ENCODE data around the gene RARA.
"Not testable (repeated sequence)": the region's sequence is repeated elsewhere in the genome, so short reads cannot be mapped to it uniquely, and the experiment has no call there.

Gene RARA

DNA sequence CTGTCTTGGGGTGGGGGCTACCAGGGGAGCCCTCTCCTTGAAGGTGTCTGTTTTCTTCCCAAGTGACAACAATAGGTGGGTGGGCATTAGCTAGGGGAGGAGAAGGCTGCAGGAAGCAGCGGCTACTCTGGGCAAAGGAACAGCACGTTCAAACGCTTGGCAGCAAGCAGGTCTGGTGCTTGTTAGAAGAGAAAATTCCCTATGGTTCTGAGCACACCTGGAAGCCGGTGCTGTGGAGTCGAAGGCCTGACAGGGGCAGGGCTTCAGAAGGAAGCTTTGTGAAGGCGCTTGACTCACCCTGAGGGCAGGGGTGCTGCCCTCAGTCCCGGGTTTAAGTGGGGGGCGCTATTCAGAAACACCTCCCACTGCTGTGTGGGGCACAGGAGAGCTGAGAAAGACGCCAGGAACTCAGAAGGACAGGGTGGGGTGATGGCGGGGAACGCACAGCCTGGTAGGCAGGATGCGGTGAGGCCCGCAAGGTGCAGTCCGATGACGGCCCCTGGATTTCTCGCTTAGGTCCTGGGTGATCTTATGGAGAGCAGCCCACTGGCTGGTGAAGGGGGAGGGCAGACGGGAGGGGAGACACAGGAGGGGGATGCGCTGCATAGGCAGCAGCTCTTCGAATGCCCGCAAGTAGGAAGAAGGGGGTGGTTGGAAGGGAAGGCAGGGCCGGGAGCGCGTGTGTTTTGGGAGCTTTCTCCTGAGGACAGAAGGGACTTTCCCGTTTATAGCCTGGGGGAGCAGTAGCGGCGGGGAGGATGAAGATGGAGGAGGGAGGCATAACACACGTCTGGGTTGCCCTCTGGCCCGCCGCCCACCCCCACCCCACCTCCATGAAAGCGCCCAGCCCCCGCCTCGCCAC, 52.3 kb downstream of the RARA start:
- no peak for DNase-seq

DNA sequence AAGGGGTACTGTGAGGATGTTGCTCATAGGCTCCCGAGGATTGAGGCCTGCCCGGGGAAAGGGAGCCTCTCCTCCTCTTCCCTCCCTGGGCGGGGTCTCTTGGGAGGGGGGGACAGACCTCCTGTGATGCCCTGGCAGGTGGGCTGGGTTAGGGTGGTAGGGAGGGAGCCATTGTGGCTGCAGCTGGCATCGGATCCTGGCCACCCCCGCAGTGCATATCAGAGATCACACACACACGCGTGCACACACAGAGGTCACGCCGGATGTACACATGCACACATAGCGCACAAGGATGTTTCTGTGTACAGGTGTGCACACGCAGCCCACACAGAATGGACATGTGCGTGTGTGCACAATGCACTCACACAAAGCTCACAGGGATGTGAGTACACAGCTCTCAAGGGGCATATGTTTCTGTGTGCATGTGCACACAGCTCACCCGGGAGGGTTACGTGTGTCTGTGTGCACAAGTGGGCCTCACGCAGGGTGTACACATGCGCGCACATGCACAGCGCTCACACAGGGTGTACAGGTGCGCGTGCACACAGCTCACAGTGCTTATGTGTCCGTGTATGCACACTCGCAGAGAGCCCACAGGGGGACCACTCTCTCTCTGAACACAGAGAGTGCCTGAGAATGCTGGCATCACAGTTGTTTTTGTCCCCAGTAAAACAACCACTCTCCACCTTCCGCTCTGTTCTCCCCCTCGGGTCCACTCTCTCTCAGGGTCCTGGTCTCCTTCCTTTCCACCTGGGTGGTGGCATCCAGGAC, 53.1 kb downstream of the RARA start:
- no peak for DNase-seq

DNA sequence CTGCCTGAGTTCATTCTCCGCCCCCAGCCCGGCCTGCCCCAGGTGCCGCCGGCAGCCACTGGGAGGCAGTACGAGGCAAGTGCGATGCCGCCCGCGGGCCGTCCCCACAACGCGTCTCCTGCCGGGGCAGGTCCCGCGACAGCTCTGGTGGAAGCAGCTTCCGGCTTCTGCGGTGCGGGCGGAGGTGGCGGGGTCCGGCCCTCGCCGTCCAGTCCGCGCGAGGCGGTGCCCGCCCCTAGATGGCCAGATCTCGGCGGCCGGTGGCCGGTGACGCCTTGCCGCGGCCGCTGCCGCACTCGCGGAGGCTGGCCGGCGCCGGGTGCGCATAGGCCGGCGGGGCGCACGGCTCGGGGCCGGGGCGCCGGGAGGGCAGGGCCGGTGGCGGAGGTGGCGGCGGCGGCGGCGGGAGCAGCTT, 53.7 kb downstream of the RARA start:
- no peak for DNase-seq

DNA sequence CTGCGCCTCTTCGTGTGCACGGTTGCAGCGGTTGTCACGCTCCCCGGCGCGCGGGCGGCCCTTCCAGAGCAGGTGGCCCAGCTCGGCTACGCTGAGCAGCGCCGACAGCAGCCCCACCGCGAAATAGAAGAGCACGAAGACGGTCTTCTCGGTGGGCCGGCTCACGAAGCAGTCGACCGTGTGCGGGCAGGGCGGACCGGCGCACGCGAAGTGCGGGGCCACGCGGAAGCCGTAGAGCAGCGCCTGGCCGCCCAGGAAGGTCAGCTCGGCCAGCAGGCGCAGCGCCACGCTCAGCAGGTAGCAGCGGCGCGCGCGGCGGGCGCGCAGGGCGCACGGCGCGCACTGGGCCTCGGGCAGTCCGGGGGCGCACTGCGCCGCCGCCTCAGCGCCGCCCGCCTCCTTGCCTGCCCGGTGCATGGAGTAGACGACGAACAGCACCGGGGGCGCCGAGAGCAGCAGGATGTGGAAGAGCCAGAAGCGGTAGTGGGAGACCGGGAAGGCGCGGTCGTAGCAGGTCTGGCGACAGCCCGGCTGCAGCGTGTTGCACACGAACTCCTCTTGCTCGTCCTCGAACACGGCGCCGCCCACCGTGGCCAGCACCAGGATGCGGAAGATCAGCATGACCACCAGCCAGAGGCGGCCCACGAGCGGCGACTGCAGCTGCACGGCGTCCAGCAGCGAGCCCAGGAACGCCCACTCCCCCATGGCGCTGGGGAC, 54.3 kb downstream of the RARA start:
- no peak for DNase-seq

DNA sequence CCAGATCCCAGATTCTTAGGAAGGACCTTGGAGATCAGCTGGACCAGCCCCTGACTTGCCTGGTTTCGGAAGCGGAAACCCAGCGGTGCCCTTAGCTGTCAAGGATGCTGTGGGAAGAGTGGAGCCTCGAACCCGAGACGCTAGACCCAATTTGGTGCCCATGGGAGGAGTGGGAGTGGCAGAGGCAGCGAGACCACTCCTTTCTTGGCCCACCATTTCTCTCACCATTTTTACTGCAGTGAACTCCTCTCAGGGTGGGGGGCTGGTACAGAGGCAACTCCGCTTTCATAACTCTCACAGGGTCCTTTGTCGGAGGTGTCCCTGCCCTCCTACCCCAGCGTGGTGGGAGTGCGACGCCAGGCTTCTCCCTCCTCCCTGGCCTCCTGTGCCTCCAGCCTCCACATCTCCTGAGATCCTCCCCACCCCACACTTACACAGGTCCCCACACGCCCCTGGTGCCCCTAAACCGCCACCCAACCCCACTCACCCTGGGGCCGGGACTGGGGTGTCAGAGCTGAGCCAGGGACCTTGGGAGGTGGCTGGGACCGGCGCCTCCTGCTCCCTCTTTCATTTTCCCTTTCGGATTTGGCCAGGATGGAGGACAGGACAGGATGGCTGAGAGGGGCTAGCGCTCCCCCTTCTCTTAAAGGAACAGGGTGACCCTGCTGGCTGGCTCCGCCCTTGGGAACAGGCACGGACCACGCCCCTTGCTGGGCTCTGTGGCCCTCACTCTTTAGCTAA, 55.3 kb downstream of the RARA start, which contains the start of gene GJD3:
Gene GJD3 (minus strand): TSS at position 617 of the 741 bp plus-strand sequence. CDS start 922 bp downstream, outside the sequence.
- no peak for DNase-seq

DNA sequence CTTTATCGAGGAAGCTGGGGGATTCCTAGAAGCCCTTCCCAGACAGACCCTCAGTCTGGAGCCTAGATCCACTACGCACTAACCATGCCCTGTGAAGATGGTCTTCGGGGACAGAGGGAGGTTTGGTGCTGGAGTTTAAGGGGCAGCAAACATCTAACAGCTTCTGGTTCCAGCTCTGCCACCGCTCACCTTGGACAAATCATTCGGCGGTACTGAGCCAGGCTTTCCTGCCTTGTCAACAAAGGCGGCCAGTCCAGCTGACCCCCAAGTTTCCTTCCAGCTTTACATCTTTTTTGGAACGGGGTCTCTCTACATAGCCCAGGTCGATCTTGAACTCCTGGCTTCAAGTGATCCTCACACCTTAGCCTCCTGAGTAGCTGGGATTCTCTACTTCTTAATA, 55.9 kb downstream of the RARA start:
- no peak for DNase-seq

DNA sequence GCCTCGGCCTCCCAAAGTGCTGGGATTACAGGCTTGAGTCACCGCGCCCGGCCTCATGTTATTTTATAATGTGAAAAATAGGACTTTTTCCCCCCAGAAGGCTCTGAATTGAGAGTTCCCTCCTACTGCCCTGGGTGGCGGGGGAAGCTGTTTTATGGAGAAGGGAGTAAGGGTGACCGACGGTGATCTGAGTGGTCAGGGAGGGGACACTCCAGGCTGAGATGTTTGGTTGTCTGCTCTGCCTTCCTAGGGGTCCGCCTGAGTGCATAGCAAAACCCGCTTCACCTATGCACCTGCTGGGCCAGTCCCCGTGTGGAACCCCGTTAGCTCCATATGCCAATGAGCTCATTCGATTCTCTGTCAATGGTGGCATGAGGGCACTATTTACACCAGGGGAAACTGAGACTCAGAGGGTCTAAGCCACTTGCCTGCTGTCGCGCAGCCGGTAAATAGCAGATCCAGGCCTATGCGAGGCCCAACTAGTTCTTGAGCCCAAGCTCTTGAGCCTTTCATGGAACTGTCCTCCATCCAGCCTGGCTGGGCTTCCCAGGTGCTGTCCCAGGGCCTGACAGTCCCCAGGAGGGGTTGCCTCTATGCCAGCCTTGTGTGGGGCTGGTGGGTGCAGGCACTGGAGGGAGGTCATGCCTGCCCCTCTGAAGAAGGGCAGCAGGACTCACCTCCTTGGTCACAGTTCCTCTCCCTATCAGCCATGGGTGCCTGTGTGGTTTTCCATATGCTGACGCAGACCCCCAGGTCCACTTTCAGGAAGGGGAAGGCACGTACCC, 57.3 kb downstream of the RARA start:
- no peak for DNase-seq

DNA sequence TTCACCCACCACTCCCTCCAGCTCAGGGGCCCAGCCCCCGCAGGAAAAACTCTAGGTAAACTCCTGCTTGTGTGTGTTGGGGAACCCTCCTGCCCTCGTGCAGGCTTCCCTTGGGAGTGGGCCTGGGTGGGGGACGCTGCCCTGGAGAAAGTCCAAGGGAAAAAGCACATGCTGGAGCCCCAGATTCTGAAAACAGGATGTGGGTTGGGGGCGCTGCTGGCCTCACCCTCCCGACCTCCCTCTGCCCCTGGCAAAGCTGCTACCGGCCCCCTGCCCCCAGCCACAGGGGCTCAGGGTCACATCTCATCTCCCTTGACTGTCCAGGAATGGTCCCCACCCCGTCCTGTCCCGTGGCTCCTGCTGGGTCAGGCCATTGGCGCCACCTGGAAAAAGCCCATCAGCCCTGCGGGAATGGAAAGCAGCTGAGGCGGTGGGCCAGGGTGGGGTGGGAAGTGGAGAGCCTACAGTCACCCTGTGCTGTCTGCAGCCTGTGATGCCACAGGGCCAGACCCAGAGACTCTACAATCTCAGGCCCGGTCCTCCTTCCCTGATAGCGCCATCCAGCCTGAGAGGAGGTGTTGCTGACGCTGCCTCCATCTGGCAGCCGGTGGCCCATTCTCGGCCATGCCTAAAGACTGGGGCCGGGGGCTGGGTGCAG, 58.0 kb downstream of the RARA start:
- DNase-seq: no peak

DNA sequence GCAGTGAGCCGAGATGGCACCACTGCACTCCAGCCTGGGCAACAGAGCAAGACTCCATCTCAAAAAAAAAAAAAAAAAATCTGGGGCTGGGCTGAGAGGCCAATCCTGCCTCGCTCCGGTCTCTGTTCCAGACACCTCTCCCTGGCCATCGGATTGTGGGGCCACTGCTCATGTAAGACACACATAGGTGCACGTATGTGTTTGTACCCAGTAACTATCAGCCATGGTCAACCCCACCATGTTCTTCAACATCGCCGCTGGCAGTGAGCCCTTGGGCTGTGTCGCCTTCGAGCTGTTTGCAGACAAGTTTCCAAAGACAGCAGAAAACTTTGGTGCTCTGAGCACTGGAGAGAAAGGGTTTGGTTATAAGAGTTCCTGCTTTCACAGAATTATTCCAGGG, 58.7 kb downstream of the RARA start:
- not testable (repeated sequence) for DNase-seq

DNA sequence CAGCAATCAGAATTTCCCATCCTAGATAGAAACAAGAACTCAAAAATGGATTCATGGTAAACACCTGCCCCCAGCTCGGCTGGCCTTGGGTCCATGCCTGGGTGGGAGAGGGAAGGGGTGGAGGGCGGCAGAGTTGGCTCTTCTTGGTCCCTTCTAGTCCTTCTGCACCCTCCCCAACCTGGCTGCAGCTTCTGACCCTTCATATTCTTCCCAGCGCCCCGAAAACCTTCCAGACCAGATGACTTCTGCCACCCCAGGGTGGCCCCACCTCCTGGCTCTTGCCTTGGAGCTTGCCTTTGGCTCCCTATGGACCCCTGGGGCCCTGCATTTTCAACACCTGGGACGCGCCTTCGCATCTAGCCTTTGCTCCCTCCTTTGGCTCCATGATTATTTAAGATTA, 60.9 kb downstream of the RARA start:
- DNase-seq: no peak

DNA sequence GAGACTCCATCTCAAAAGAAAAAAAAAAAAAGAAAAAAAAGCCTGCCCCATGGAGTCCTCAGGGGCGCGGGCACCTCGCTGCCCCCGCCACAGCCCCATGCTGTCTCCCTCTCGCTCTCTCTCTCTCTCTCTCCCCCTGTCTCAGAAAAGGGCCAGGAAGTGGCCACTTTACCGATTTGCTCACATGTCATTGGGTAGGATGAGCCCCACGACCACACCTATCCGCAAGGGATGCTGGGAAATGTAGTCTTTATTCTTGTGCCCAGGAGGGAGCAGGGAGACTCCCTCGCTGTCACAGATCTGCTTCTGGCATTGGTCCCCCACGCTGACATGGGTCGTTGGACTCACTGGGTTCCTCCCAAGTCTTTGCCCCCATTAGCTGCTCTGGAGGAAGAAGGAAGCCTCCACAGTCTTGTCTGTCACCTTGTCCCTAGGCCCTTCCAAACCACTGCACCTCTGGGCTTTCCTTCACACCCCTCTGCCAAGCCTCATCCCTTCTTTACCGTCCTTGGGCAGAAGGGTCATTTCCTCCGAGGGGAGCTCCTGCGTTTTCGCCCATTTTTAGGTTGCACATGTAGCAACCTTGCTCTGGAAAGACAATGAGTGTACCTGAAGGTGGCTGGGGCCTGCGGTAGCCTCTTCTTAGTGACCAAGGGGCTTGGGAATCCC, 62.4 kb downstream of the RARA start:
- peak; percentile 75 for DNase-seq

DNA sequence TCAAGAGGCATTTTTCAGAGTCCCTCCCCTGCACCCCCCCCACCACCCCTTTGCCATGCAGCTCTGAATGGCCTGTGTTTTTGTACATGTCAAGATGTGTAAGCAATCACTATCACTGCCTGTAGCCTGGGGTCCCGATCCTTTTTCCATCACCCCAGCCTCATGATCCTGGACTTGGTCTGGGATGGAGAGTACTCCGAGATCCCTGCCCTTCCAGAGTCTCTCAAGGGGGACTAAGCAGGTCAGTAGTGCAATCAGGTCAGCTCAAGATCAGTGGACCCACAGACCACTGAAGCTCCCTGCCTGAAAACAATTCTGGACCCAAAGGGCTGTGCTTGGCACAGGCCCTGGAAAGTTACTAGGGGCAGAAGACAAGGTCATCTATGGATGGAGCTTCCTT, 63.1 kb downstream of the RARA start:
- no peak for DNase-seq

DNA sequence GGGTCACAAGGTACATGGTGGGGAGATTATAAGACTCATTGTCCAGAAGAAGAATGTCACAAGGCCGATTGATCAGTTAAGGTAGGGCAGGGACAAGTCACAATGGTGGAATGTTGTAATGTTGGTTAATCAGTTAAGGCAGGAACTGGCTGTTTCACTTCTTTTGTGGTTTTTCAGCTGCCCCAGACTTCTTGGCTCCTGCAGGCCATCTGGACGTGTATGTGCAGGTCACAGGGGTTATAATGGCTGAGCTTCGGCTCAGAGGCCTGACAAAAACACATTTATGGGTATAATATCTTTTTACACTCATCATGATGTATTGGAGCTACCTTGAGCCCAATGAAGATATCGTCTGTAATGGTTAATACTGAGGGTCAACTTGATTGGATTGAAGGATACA, 63.7 kb downstream of the RARA start:
- not testable (repeated sequence) for DNase-seq

DNA sequence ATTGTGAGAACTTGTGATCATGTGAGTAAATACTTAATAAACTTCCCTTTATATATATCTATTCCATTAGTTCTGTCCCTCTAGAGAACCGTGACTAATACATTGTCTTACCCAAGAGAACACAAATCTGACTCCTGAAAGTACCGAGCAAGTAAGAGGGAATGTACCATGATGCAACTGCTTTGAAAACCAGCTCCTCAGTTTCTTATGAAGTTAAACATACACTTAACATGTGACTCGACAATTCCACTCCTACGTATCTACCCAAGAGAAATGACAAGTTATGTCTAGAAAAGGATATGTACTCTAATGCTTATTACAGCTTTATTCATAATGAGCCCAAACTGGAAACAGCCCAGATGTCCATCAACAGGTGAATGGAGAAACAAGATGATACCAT, 64.3 kb downstream of the RARA start:
- no peak for DNase-seq

DNA sequence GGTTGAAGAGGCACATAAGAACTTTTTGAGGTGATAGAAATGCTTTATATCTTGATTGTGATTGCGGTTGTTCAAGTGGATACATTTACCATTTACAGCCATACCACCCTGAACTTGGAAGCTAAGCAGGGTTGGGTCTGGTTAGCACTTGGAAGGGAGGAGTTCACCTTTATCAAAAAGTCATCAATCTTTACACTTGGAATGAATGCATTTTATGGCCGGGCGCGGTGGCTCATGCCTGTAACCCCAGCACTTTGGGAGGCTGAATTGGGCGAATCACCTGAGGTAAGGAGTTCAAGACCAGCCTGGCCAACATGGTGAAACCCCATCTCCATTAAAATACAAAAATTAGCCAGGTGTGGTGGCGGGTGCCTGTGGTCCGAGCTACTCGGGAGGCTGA, 65.0 kb downstream of the RARA start:
- no peak for DNase-seq

DNA sequence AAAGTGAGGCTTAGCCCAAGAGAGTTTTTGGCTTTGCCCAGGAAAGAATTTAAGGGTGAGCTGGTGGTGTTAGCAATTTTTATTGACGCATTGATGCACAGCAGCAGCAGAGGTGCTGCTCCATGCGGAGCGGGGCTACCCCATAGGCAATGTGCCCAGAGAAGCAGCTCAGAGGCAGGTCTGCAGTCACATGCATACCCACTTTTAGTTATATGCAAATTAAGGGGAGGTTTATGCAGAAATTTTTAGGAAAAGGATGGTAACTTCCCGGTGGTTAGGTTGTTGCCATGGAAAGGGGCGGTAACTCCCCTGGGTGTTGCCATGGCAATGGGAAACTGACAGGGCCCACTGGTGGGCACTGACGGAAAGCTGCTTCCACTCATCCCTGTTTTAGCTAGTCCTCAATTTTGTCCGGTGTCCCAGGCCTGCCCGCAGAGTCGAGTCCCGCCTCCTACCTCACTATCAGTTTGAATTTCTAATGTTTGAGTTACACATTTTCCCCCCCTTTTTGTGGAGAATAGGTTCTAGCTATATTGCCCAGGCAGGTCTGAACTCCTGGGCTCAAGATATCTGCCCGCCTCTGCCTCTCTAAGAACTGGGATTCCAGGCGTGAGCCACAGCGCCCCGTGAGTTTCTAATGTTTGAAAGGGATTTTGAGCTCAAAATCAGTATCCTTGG, 66.0 kb downstream of the RARA start:
- DNase-seq: no peak

DNA sequence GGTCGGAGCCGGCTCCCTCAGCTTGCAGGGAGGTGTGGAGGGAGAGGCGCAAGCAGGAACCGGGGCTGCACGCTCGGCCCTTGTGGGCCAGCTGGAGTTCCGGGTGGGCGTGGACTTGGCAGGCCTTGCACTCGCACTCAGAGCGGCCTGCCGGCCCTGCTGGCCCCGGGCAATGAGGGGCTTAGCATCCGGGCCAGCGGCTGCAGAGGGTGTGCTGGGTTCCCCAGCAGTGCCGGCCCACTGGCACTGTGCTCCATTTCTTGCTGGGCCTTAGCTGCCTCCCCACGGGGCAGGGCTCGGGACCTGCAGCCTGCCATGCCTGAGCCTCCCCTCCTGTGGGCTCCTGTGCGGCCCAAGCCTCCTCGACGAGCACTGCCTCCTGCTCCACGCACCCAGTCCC, 66.8 kb downstream of the RARA start:
- DNase-seq: not testable (repeated sequence)

DNA sequence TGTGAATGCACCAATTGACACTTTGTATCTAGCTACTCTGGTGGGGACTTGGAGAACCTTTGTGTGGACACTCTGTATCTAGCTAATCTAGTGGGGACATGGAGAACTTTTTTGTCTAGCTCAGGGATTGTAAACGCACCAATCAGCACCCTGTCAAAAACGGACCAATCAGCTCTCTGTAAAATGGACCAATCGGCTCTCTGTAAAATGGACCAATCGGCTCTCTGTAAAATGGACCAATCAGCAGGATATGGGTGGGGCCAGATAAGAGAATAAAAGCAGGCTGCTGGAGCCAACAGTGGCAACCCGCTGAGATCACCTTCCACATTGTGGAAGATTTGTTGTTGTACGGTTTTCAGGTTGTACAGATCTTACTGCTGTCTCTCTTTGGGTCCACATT, 67.6 kb downstream of the RARA start:
- DNase-seq: not testable (repeated sequence)

DNA sequence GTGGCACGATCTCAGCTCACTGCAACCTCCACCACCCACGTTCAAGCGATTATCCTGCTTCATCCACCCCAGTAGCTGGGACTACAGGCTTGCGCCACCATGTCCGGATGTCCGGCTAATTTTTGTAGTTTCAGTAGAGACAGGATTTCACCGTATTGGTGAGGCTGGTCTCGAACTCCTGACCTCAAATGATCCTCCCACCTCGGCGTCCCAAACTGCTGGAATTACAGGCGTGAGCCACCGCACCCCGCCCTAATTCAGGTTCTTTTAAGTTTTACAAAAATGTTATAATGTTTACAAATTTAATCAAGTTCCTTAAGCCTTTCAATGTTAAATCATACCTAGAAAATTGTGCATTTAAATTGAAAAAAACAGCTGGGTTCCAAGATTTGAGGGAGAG, 68.9 kb downstream of the RARA start:
- DNase-seq: no peak

DNA sequence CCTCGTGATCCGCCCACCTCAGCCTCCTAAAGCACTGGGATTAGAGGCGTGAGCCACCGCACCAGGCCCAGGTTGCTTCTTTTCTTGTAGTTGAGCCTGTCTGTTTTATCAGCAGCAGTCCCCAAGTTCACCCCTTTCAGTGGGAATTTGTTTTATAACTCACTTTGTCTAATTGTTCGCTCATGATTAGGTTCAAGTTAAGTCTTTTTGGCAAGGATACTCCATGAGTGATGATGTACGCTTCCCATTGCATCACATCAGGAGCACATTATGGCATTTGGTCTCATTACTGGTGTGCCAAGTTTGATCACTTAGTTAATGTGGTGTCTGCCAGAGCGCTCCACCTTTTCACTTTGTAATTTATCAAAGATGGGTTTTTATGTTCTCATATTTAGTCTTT, 70.0 kb downstream of the RARA start:
- no peak for DNase-seq

Measured in NCI-H774 (cell line).